Measurements from ENCODE around the gene SLC35E1. TPM values are rescaled to one million over a fixed set of nuclear protein-coding genes. Genes with fewer than 3 reads are reported as not detected.
"Not testable (repeated sequence)": the region's sequence is repeated elsewhere in the genome, so short reads cannot be mapped to it uniquely, and the experiment has no call there.

SLC35E1 gene
- total RNA-seq, 1 donor, result 38.0 TPM

DNA sequence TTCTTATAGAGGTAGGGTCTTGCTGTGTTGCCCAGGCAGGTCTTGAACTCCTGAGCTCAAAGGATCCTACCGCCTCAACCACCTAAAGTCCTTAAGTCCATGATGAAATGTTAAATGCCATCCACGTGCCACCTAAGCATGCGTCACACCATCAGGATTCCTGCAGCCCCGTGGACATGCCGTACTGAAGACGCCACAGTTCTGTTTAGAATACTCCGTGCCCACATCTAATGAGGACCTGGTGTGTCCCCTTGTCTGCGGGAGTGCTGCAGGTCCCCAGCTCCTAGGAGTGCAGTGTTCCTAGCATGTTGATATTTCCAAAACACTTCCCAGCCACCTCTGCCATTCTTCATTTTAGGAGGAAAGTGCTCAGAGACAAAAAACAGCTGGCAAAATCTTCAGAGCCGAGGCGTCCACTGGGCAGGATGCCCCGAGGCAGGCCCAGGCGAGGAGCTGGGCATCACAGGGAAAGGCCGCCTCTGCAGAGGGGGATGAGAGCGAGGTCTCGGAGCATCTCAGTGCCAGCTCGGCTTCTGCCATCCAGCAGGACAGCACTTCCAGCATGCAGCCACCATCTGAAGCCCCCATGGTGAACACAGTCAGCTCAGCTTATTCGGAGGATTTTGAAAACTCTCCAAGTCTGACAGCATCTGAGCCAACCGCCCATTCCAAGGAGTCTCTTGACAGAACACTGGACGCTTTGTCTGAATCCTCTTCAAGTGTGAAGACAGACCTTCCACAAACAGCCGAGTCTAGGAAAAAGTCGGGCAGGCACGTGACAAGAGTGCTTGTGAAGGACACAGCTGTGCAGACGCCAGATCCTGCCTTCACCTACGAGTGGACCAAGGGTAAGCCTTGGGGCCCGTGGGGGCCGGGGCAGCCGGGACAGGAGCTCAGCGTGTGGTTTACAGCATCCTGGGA, 62.8 kb downstream of the SLC35E1 start:
- Histone ChIP-seq H3K79me2 (ENCODE audit: insufficient read depth, low read length) (no peaks in the 10 kb centered on the region), H3K27ac (ENCODE audit: low read depth, low read length) (no peak overlapping the region), H2AFZ (ENCODE audit: low read length) (no peak overlapping the region), H3K4me2 (ENCODE audit: insufficient read depth, low read length) (no peak overlapping the region), H3K9me3 (ENCODE audit: low read depth, low read length) (no peaks in the 10 kb centered on the region), H3K27me3 (ENCODE audit: insufficient read depth, low read length) (no peaks in the 10 kb centered on the region), H4K20me1 (ENCODE audit: insufficient read depth, low read length) (no peaks in the 10 kb centered on the region), H3K36me3 (ENCODE audit: insufficient read depth, low read length) (peaks cover 14% of the 10 kb centered on the region), H3K4me1 (ENCODE audit: insufficient read depth, low read length) (no peaks in the 10 kb centered on the region), H3K4me3 (ENCODE audit: insufficient read depth, low read length) (no peak overlapping the region)
- TF ChIP-seq, protein P1, sequence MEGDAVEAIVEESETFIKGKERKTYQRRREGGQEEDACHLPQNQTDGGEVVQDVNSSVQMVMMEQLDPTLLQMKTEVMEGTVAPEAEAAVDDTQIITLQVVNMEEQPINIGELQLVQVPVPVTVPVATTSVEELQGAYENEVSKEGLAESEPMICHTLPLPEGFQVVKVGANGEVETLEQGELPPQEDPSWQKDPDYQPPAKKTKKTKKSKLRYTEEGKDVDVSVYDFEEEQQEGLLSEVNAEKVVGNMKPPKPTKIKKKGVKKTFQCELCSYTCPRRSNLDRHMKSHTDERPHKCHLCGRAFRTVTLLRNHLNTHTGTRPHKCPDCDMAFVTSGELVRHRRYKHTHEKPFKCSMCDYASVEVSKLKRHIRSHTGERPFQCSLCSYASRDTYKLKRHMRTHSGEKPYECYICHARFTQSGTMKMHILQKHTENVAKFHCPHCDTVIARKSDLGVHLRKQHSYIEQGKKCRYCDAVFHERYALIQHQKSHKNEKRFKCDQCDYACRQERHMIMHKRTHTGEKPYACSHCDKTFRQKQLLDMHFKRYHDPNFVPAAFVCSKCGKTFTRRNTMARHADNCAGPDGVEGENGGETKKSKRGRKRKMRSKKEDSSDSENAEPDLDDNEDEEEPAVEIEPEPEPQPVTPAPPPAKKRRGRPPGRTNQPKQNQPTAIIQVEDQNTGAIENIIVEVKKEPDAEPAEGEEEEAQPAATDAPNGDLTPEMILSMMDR (IDR thresholded peaks at IDR 0.05; ENCODE audit: extremely low read depth, low read depth, low read length), result no peak
- DNase-seq (ENCODE audit: insufficient read length, low spot score, missing footprints), result peak; percentile 66

DNA sequence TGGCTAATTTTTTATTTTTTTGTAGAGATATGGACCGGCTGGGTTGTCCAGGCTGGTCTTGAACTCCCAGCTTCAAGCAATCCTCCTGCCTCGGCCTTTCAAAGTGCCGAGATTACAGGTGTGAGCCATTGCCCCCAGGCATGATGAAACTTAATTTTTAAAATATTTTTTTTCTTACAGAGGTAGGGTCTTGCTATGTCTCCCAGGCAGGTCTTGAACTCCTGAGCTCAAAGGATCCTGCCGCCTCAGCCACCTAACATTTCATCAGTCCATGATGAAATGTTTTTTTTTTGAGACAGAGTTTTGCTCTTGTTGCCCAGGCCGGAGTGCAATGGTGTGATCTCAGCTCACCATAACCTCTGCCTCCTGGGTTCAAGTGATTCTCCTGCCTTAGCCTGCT, 63.7 kb downstream of the SLC35E1 start:
- no peaks in the 10 kb centered on the region for H3K9me3 ChIP-seq (ENCODE audit: low read depth, low read length)
- no peak overlapping the region for H3K4me2 ChIP-seq (ENCODE audit: insufficient read depth, low read length)
- H2AFZ ChIP-seq (ENCODE audit: low read length), result no peak overlapping the region
- H3K4me3 ChIP-seq (ENCODE audit: insufficient read depth, low read length), result no peak overlapping the region
- no peaks in the 10 kb centered on the region for H4K20me1 ChIP-seq (ENCODE audit: insufficient read depth, low read length)
- no peaks in the 10 kb centered on the region for H3K27me3 ChIP-seq (ENCODE audit: insufficient read depth, low read length)
- H3K27ac ChIP-seq (ENCODE audit: low read depth, low read length), result no peak overlapping the region
- DNase-seq (ENCODE audit: insufficient read length, low spot score, missing footprints), result no peak
- peaks cover 16% of the 10 kb centered on the region for H3K36me3 ChIP-seq (ENCODE audit: insufficient read depth, low read length)
- H3K4me1 ChIP-seq (ENCODE audit: insufficient read depth, low read length), result no peaks in the 10 kb centered on the region
- H3K79me2 ChIP-seq (ENCODE audit: insufficient read depth, low read length), result no peaks in the 10 kb centered on the region
- TF ChIP-seq, protein P1 (IDR thresholded peaks at IDR 0.05; ENCODE audit: extremely low read depth, low read depth, low read length), result no peak

DNA sequence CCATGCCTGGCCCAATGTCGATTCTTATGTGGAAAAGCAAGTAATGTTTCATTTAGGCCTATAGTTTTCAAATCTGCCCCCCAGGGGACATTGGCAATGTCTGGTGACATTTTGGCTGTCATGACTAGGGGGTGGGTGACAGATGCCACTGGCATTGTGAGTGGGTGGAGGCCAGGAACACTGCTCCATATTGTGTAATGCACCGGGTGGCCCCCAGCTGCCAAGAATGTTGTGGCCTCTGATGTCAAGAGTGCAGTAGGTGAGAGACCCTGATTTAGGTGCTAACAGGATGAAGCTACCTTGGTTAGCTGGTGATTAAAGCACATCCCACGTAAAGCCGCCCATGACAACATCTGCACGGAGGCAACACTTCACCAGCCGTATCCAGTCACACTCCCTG, 65.3 kb downstream of the SLC35E1 start:
- DNase-seq (ENCODE audit: insufficient read length, low spot score, missing footprints), result peak; percentile 1
- TF ChIP-seq, protein P1 (IDR thresholded peaks at IDR 0.05; ENCODE audit: extremely low read depth, low read depth, low read length), result no peak
- Histone ChIP-seq H3K27ac (ENCODE audit: low read depth, low read length) (no peak overlapping the region), H3K9me3 (ENCODE audit: low read depth, low read length) (no peaks in the 10 kb centered on the region), H3K27me3 (ENCODE audit: insufficient read depth, low read length) (no peaks in the 10 kb centered on the region), H3K4me2 (ENCODE audit: insufficient read depth, low read length) (no peak overlapping the region), H3K4me3 (ENCODE audit: insufficient read depth, low read length) (no peak overlapping the region), H4K20me1 (ENCODE audit: insufficient read depth, low read length) (no peaks in the 10 kb centered on the region), H3K4me1 (ENCODE audit: insufficient read depth, low read length) (no peaks in the 10 kb centered on the region), H3K79me2 (ENCODE audit: insufficient read depth, low read length) (no peaks in the 10 kb centered on the region), H2AFZ (ENCODE audit: low read length) (no peak overlapping the region), H3K36me3 (ENCODE audit: insufficient read depth, low read length) (peaks cover 20% of the 10 kb centered on the region)

DNA sequence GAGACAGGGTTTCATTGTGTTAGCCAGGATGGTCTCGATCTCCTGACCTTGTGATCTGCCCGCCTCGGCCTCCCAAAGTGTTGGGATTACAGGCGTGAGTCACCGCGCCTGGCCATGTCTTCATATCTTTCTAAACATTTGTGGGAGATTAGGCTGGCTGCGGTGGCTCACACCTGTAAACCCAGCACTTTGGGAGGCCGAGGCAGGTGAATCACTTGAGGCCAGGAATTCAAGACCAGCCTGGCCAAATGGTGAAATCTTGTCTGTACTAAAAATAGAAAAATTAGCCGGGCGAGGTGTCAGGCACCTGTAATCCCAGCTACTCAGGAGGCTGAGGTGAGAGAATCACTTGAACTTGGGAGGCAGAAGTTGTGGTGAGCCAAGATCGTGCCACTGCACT, 66.1 kb downstream of the SLC35E1 start:
- H3K36me3 ChIP-seq (ENCODE audit: insufficient read depth, low read length), result peaks cover 20% of the 10 kb centered on the region
- not testable (repeated sequence) for H3K27ac ChIP-seq (ENCODE audit: low read depth, low read length); H4K20me1 ChIP-seq (ENCODE audit: insufficient read depth, low read length); H3K4me1 ChIP-seq (ENCODE audit: insufficient read depth, low read length); H2AFZ ChIP-seq (ENCODE audit: low read length); H3K79me2 ChIP-seq (ENCODE audit: insufficient read depth, low read length); H3K27me3 ChIP-seq (ENCODE audit: insufficient read depth, low read length); H3K9me3 ChIP-seq (ENCODE audit: low read depth, low read length); DNase-seq (ENCODE audit: insufficient read length, low spot score, missing footprints); H3K4me2 ChIP-seq (ENCODE audit: insufficient read depth, low read length); H3K4me3 ChIP-seq (ENCODE audit: insufficient read depth, low read length)

Data from osteoblast (primary cell).